A549 (cell line): ENCODE data around the gene PPP1R37. TPM values are rescaled to one million over a fixed set of nuclear protein-coding genes. Genes with fewer than 3 reads are reported as not detected.

Experiments
- ATAC-seq, 2 experiments: fragments of 200-7000 bp in 1 of 2; fragments of >200 bp in 1 of 2; cut with Nextera tagmentation in 1 of 2; cut with Tn5 transposase in 1 of 2; 3 replicates each; pipeline versions ENCODE4 v1.8.0 to v1.9.1; 2018 to 2020; ENCODE audit warnings: mild to moderate bottlenecking in 1 of 2, moderate library complexity in 1 of 2
- CTCF ChIA-PET: fragments of 300-600 bp; sonication (Branson Sonifier 250); formaldehyde crosslinking; extraction: SDS; loops from one replicate; lab custom pipeline; 2021; ENCODE audit warnings: antibody characterized with exemption, inconsistent platforms; lab: Yijun Ruan, JAX
- POLR2A ChIA-PET: fragments of 350-600 bp; formaldehyde crosslinking; extraction: SDS; loops from one replicate; lab custom pipeline; 2021; ENCODE audit warnings: antibody characterized with exemption, inconsistent platforms; lab: Yijun Ruan, JAX
- DNase-seq, 2 experiments: peaks; one replicate each; pipeline versions ENCODE4 v3.0.0 to v3.0.0-alpha.2; 2011 to 2016; ENCODE audit warnings: low read depth in 1 of 2, low spot score in 1 of 2
- FAIRE-seq: peaks from 2 replicates; lab custom pipeline; 2011; peaks lifted over from hg19 to GRCh38; lab: Jason Lieb, UNC
- H3K27ac ChIP-seq, 2 experiments: fragments of >200 bp; sonication (Bioruptor Twin); formaldehyde crosslinking; 3 replicates each; pipeline ENCODE4 v1.5.1; 2016 to 2017
- H3K4me1 ChIP-seq: fragments of >200 bp; sonication (Bioruptor Twin); formaldehyde crosslinking; 3 replicates; pipeline ENCODE4 v1.6.1; 2016
- H3K4me2 ChIP-seq: fragments of >200 bp; sonication (Bioruptor Twin); formaldehyde crosslinking; 3 replicates; pipeline ENCODE4 v1.6.1; 2016
- H3K4me3 ChIP-seq: fragments of >200 bp; sonication (Bioruptor Twin); formaldehyde crosslinking; 3 replicates; pipeline ENCODE4 v1.5.1; 2016
- H3K9me3 ChIP-seq: fragments of >200 bp; sonication (Bioruptor Twin); formaldehyde crosslinking; 3 replicates; pipeline ENCODE4 v1.6.1; 2016
- ATOH8 ChIP-seq: fragments of 250-450 bp; sonication (Bioruptor Pico); IDR thresholded peaks from 2 replicates; pipeline ENCODE4 v1.5.0; 2020; ENCODE audit warnings: low read depth, mild to moderate bottlenecking, moderate library complexity
- CBX2 ChIP-seq: fragments of 200-600 bp; sonication (generic); IDR thresholded peaks from 2 replicates; pipeline ENCODE4 v1.6.1; 2016; ENCODE audit warnings: low read depth, mild to moderate bottlenecking, borderline replicate concordance
- CEBPB ChIP-seq, 2 experiments: fragments of >200 bp in 1 of 2; sonication (Bioruptor Twin) in 1 of 2; formaldehyde crosslinking in 1 of 2; IDR thresholded peaks; 2 replicates each; pipeline ENCODE4 v1.6.1; 2012 to 2016
- CHD2 ChIP-seq: fragments of 150-350 bp; IDR thresholded peaks from 2 replicates; pipeline ENCODE4 v1.6.1; 2014; ENCODE audit warnings: low read length; ENCODE audit not compliant: partially characterized antibody
- CHD4 ChIP-seq: fragments of 200-600 bp; sonication (generic); IDR thresholded peaks from 2 replicates; pipeline ENCODE4 v1.6.1; 2016; ENCODE audit warnings: antibody characterized with exemption, mild to moderate bottlenecking, borderline replicate concordance
- EHMT2 ChIP-seq: fragments of 200-600 bp; sonication (generic); IDR thresholded peaks from 2 replicates; pipeline ENCODE4 v1.6.1; 2016; ENCODE audit warnings: antibody characterized with exemption, low read depth, mild to moderate bottlenecking, moderate library complexity
- ELK1 ChIP-seq: fragments of 150-350 bp; IDR thresholded peaks from 2 replicates; pipeline ENCODE4 v1.6.1; 2014; ENCODE audit warnings: low read depth, mild to moderate bottlenecking, low read length
- FOSB ChIP-seq: fragments of 250-450 bp; sonication (Bioruptor Pico); IDR thresholded peaks from 2 replicates; pipeline ENCODE4 v1.5.0; 2020; ENCODE audit warnings: mild to moderate bottlenecking, moderate library complexity
- HDAC2 ChIP-seq: fragments of 200-600 bp; sonication (generic); IDR thresholded peaks from 2 replicates; pipeline ENCODE4 v1.6.1; 2016
- HEYL ChIP-seq: fragments of 250-450 bp; sonication (Bioruptor Pico); IDR thresholded peaks from 2 replicates; pipeline ENCODE4 v1.8.0; 2021; ENCODE audit warnings: mild to moderate bottlenecking, moderate library complexity
- HOXB5 ChIP-seq: fragments of 250-450 bp; sonication (Bioruptor Pico); IDR thresholded peaks from 2 replicates; pipeline ENCODE4 v1.5.0; 2020; ENCODE audit warnings: mild to moderate bottlenecking, moderate library complexity
- JUNB ChIP-seq: fragments of >200 bp; sonication (Bioruptor Twin); formaldehyde crosslinking; IDR thresholded peaks from 2 replicates; pipeline ENCODE4 v1.6.1; 2016
- MAFK ChIP-seq: fragments of 450-650 bp; IDR thresholded peaks from 2 replicates; pipeline ENCODE4 v1.6.1; 2014; ENCODE audit not compliant: partially characterized antibody
- MYC ChIP-seq: IDR thresholded peaks from 2 replicates; pipeline ENCODE4 v1.6.1; 2012; ENCODE audit warnings: mild to moderate bottlenecking, inconsistent platforms, low read length, improper control_type of control experiment, borderline replicate concordance
- NFE2L2 ChIP-seq: fragments of 150-350 bp; conservative IDR thresholded peaks from 2 replicates; pipeline ENCODE4 v1.6.1; 2014; ENCODE audit warnings: low read length
- NPAS2 ChIP-seq: fragments of 250-450 bp; sonication (Bioruptor Pico); IDR thresholded peaks from 2 replicates; pipeline ENCODE4 v1.8.0; 2022; ENCODE audit warnings: mild to moderate bottlenecking, moderate library complexity, borderline replicate concordance
- PHF8 ChIP-seq: fragments of 200-600 bp; sonication (generic); IDR thresholded peaks from 2 replicates; pipeline ENCODE4 v1.6.1; 2016; ENCODE audit warnings: low read depth, mild to moderate bottlenecking, antibody characterized with exemption, moderate library complexity, borderline replicate concordance
- POLR2AphosphoS2 ChIP-seq: conservative IDR thresholded peaks from 2 replicates; pipeline ENCODE4 v1.6.1; 2012; ENCODE audit warnings: low read length, improper control_type of control experiment, inconsistent platforms
- RARB ChIP-seq: fragments of 250-450 bp; sonication (Bioruptor Pico); IDR thresholded peaks from 2 replicates; pipeline ENCODE4 v1.8.0; 2021; ENCODE audit warnings: mild to moderate bottlenecking, moderate library complexity
- RFX5 ChIP-seq: fragments of 450-650 bp; IDR thresholded peaks from 2 replicates; pipeline ENCODE4 v1.7.1; 2014; ENCODE audit warnings: antibody characterized with exemption, mild to moderate bottlenecking, moderate library complexity
- SMC3 ChIP-seq: fragments of >200 bp; sonication (Bioruptor Twin); formaldehyde crosslinking; IDR thresholded peaks from 3 replicates; pipeline ENCODE4 v1.6.1; 2018; ENCODE audit warnings: inconsistent platforms
- TFCP2L1 ChIP-seq: fragments of 250-450 bp; sonication (Bioruptor Pico); IDR thresholded peaks from 2 replicates; pipeline ENCODE4 v1.5.0; 2021; ENCODE audit warnings: mild to moderate bottlenecking
- ZSCAN20 ChIP-seq: fragments of 250-450 bp; sonication (Bioruptor Pico); IDR thresholded peaks from 2 replicates; pipeline ENCODE4 v1.8.0; 2022; ENCODE audit warnings: mild to moderate bottlenecking, moderate library complexity
- WGBS: methylation state at CpG from one replicate; pipeline ENCODE4 v1.1.6; 2017; ENCODE audit errors: missing lambda C conversion rate; 5-methylcytosine and 5-hydroxymethylcytosine counted together
- polyA plus RNA-seq, 4 experiments: library from polyadenylated mRNA; depleted of rRNA in 3 of 4; stranded (reverse); fragments of >200 nt; fragmentation: RNase III in 1 of 4; extraction: RNeasy Plus Mini Kit Qiagen cat#74134 plus additional on column Dnase treatment in 1 of 4; gene quantifications; 2 replicates in 3 of 4; 3 replicates in 1 of 4; pipeline ENCODE4 v1.2.3, GENCODE V29; 2011 to 2017
- TF ChIP-seq, protein P1 (sequence below): fragments of >200 bp; sonication (Bioruptor Twin); formaldehyde crosslinking; IDR thresholded peaks from 2 replicates; pipeline ENCODE4 v1.6.1; 2016
- TF ChIP-seq, protein P2 (sequence below): fragments of 250-450 bp; sonication (Bioruptor Pico); IDR thresholded peaks from 2 replicates; pipeline ENCODE4 v1.5.0; 2021; ENCODE audit warnings: mild to moderate bottlenecking, moderate library complexity, borderline replicate concordance

The PPP1R37 gene
- polyA plus RNA-seq, 2 of the 4 experiments (the other 2 are of a cell fraction) = 9.1 to 21.8 TPM

GRCh38 chr19:45100201-45100600, 7.2 kb downstream of the PPP1R37 start:
- Histone ChIP-seq H3K4me1 (peaks cover 54% of the 10 kb centered on the region), H3K27ac (peak overlapping the region in 1 of 2 experiments; percentile 92; a peak in 2 of 6 replicates), H3K4me3 (no peak overlapping the region), H3K4me2 (no peak overlapping the region), H3K9me3 (no peaks in the 10 kb centered on the region)
- DNase-seq (no peak), ATAC-seq (no peak), FAIRE-seq (no peak)
- WGBS = 82% methylated on average over 3 of the region's 3 CpGs
- TF ChIP-seq FOSB (CRISPR knock-in tag) (no peak), MYC (no peak), NFE2L2 (no peak), JUNB (no peak), ATOH8 (no peak), CHD2 (no peak), ZSCAN20 (CRISPR knock-in tag) (no peak), PHF8 (no peak), EHMT2 (no peak), CHD4 (no peak), NPAS2 (no peak), CEBPB (IDR thresholded peaks at IDR 0.05) (no peak), MAFK (no peak), RFX5 (no peak)
- POLR2A ChIA-PET = interaction anchor here (1.2 kb wide), 1 partner anchor 9 kb away, joined by 4 read pairs; no protein-coding TSS in a partner anchor
- CTCF ChIA-PET = interaction anchor here (0.6 to 4.9 kb wide), 9 partner anchors 8 to 148 kb away, joined by 3 to 46 read pairs (median 3); partner anchors contain the start of gene PPP1R37

DNA sequence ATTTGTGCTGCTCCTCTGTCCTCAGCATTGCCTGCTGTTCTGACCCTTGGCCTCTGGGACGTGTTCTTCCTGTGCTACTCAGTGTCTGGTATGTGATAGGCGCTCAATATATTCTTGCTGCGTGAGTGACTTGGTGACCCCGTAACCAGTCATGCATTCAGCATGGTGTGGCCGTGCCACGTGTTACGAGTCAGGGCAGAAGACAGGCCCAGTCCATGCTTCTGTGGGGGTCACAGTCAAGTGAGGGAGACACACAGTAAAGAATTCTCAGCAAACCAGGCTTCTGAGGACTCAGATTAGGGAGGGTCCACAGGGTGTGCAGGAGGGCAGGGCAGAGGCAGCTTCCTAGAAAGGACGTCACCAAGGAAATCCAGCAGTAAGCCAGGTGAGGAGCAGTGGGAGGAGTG, 7.9 kb downstream of the PPP1R37 start:
- no peak overlapping the region for H3K27ac ChIP-seq
- WGBS = 94% methylated on average over 8 of the region's 8 CpGs
- peaks cover 48% of the 10 kb centered on the region for H3K4me1 ChIP-seq
- no peak for FAIRE-seq
- DNase-seq = no peak
- H3K4me2 ChIP-seq = no peak overlapping the region
- no peak overlapping the region for H3K4me3 ChIP-seq
- no peak for ATAC-seq
- H3K9me3 ChIP-seq = no peaks in the 10 kb centered on the region
- ChIA-PET CTCF (interaction anchor here (1.2 to 4.9 kb wide), 5 partner anchors 8 to 53 kb away, joined by 3 to 46 read pairs (median 16); partner anchors contain the start of gene PPP1R37), POLR2A (interaction anchor here (1.2 kb wide), 1 partner anchor 9 kb away, joined by 4 read pairs; no protein-coding TSS in a partner anchor)
- no peak for TF ChIP-seq SMC3
- TF ChIP-seq, protein P1, sequence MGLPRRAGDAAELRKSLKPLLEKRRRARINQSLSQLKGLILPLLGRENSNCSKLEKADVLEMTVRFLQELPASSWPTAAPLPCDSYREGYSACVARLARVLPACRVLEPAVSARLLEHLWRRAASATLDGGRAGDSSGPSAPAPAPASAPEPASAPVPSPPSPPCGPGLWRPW = no peak
- no peak for TF ChIP-seq ELK1
- no peak for TF ChIP-seq RARB (CRISPR knock-in tag)
- no peak for TF ChIP-seq HOXB5 (CRISPR knock-in tag)
- no peak for TF ChIP-seq NFE2L2
- TF ChIP-seq CEBPB (IDR thresholded peaks at IDR 0.05) = no peak
- TF ChIP-seq MYC = no peak
- TF ChIP-seq JUNB = no peak
- no peak for TF ChIP-seq HEYL
- TF ChIP-seq, protein P2, sequence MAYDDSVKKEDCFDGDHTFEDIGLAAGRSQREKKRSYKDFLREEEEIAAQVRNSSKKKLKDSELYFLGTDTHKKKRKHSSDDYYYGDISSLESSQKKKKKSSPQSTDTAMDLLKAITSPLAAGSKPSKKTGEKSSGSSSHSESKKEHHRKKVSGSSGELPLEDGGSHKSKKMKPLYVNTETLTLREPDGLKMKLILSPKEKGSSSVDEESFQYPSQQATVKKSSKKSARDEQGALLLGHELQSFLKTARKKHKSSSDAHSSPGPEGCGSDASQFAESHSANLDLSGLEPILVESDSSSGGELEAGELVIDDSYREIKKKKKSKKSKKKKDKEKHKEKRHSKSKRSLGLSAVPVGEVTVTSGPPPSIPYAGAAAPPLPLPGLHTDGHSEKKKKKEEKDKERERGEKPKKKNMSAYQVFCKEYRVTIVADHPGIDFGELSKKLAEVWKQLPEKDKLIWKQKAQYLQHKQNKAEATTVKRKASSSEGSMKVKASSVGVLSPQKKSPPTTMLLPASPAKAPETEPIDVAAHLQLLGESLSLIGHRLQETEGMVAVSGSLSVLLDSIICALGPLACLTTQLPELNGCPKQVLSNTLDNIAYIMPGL (CRISPR knock-in tag) = no peak
- no peak for TF ChIP-seq ZSCAN20 (CRISPR knock-in tag)
- TF ChIP-seq FOSB (CRISPR knock-in tag) = no peak
- no peak for TF ChIP-seq HDAC2
- TF ChIP-seq CBX2 = no peak
- TF ChIP-seq TFCP2L1 (CRISPR knock-in tag) = no peak
- TF ChIP-seq POLR2AphosphoS2 = no peak
